ENCODE measurements around the gene ABI3BP.

GRCh38 chr3:100896994-100897393 lies 96.2 kb downstream of the ABI3BP start:
- TF ChIP-seq, protein P1, sequence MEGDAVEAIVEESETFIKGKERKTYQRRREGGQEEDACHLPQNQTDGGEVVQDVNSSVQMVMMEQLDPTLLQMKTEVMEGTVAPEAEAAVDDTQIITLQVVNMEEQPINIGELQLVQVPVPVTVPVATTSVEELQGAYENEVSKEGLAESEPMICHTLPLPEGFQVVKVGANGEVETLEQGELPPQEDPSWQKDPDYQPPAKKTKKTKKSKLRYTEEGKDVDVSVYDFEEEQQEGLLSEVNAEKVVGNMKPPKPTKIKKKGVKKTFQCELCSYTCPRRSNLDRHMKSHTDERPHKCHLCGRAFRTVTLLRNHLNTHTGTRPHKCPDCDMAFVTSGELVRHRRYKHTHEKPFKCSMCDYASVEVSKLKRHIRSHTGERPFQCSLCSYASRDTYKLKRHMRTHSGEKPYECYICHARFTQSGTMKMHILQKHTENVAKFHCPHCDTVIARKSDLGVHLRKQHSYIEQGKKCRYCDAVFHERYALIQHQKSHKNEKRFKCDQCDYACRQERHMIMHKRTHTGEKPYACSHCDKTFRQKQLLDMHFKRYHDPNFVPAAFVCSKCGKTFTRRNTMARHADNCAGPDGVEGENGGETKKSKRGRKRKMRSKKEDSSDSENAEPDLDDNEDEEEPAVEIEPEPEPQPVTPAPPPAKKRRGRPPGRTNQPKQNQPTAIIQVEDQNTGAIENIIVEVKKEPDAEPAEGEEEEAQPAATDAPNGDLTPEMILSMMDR (conservative IDR thresholded peaks at IDR 0.05): no peak
- TF ChIP-seq ZFX (IDR thresholded peaks at IDR 0.05): no peak
